Kidney (tissue), 14 donors: ENCODE data around the gene GJD3. TPM values are rescaled to one million over a fixed set of nuclear protein-coding genes. Genes with fewer than 3 reads are reported as not detected.
A peak's percentile ranks its signal among the peaks of the same experiment; 100 is the strongest.

Experiments
- DNase-seq, 5 donors: peaks; one replicate each; pipeline ENCODE4 v3.0.0-alpha.2; 2013 to 2020
- FAIRE-seq: peaks from 2 replicates; lab custom pipeline; 2012; peaks lifted over from hg19 to GRCh38; lab: Jason Lieb, UNC
- H3K27ac ChIP-seq, 2 donors: one replicate each; pipeline ENCODE4 v1.7.0; 2013; ENCODE audit warnings: low read depth in 2 of 2, low read length in 2 of 2, inconsistent platforms in 1 of 2
- H3K27me3 ChIP-seq: one replicate; pipeline ENCODE4 v1.7.1; 2013; ENCODE audit warnings: low read length, inconsistent platforms; ENCODE audit not compliant: control insufficient read depth, insufficient read depth
- H3K36me3 ChIP-seq, 3 donors: one replicate each; pipeline versions ENCODE4 v1.7.0 to v1.7.1; 2013; ENCODE audit warnings: low read length in 3 of 3, control low read depth in 1 of 3, inconsistent platforms in 1 of 3; ENCODE audit not compliant: insufficient read depth in 3 of 3, control insufficient read depth in 2 of 3
- H3K4me1 ChIP-seq, 3 donors: one replicate each; pipeline versions ENCODE4 v1.7.0 to v1.7.1; 2013; ENCODE audit warnings: low read length in 3 of 3, inconsistent platforms in 1 of 3, low read depth in 1 of 3; ENCODE audit not compliant: control insufficient read depth in 2 of 3, insufficient read depth in 2 of 3
- H3K4me3 ChIP-seq, 3 donors: one replicate each; pipeline versions ENCODE4 v1.7.0 to v1.8.1; 2013; ENCODE audit warnings: low read length in 3 of 3, control low read depth in 1 of 3, inconsistent platforms in 1 of 3
- H3K9ac ChIP-seq, 3 donors: one replicate each; pipeline versions ENCODE4 v1.7.0 to v1.7.1; 2013; ENCODE audit warnings: low read length in 3 of 3, control low read depth in 1 of 3, inconsistent platforms in 1 of 3
- H3K9me3 ChIP-seq, 3 donors: one replicate each; pipeline versions ENCODE4 v1.7.0 to v1.7.1; 2013; ENCODE audit warnings: low read length in 3 of 3, control low read depth in 1 of 3, inconsistent platforms in 1 of 3; ENCODE audit not compliant: control insufficient read depth in 2 of 3, insufficient read depth in 1 of 3
- CTCF ChIP-seq: IDR thresholded peaks from 3 replicates; pipeline ENCODE4 v1.5.1; 2012; ENCODE audit warnings: mild to moderate bottlenecking, moderate library complexity, borderline replicate concordance; ENCODE audit not compliant: insufficient read depth; ENCODE audit errors: extremely low read depth
- intact Hi-C: fragments of 100-400 bp; cut with DNase I; formaldehyde crosslinking; loops from one replicate; pipeline ENCODE4 v1.11.1; 2022
- polyA plus RNA-seq: library from polyadenylated mRNA; stranded (reverse); fragments of 350-450 nt; fragmentation: Illumina TruSeq; extraction: RNeasy Lipid Tissue Mini Kit (QIAGEN cat#74804); gene quantifications from one replicate; pipeline ENCODE4 v1.2.3, GENCODE V29; 2014; ENCODE audit warnings: low read depth, low replicate concordance; ENCODE audit not compliant: insufficient read depth
- total RNA-seq: library from RNA; stranded (reverse); fragmentation: NEBNext Ultra II Directional; extraction: Animal tissue kit (Norgen Biotek cat#: 25700); gene quantifications from one replicate; pipeline ENCODE4 v1.2.1, GENCODE V29; 2021
- donor health status: control.
- donor health status: control.
- donor health status: control.
- donor health status: control.
- donor health status: control.
- donor health status: DM: yes; HTN: yes; CAD: no.
- donor health status: Normal renal cell carcinoma (clear cell type).

GJD3 gene
- total and polyA plus RNA-seq, 2 donors from 2014 or later = 2.6 TPM; not detected in 1

GRCh38 chr17:40361063-40361924 is 3.2 kb downstream of the GJD3 start:
- intact Hi-C loops = loop anchor here (10.0 kb wide), 1 partner anchor 54 kb away; the partner anchor contains the start of gene TOP2A

DNA sequence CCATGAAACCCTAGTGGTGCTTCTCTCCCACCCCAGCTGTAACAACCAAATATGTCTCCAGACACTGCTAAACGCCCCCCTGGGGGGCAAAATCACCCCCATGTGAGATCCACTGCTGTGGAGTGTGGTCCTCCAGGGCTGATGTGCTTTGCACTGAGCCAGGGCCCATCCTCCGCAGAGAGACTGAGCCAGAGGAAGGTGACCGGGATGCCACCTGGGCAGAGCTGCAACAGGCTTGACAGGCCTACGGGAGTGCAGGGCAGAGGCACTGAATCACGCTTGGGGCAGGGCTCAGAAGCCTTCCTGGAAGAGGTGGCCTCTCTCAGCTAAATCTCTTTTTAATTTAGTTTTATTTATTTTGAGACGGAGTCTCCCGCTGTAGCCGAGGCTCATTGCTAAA is 4.4 kb downstream of the GJD3 start:
- no peak for TF ChIP-seq CTCF
- peaks cover 5% of the 10 kb centered on the region for H3K27me3 ChIP-seq
- FAIRE-seq (no peak), DNase-seq (peak in 1 of 5 donors; percentile 68)
- H3K4me1 ChIP-seq = peaks cover 0 to 10% (median 3%) of the 10 kb centered on the region in 3 donors
- H3K4me3 ChIP-seq = no peak overlapping the region
- peaks cover 0 to 5% (median 3%) of the 10 kb centered on the region in 3 donors for H3K36me3 ChIP-seq
- no peaks in the 10 kb centered on the region for H3K9me3 ChIP-seq
- no peak overlapping the region for H3K9ac ChIP-seq
- no peak overlapping the region for H3K27ac ChIP-seq
- intact Hi-C loops = loop anchor here (10.0 kb wide), 1 partner anchor 55 kb away; the partner anchor contains the start of gene TOP2A

More at GRCh38 chr17:40361063-40361924, 3.2 kb downstream of the GJD3 start:
- Histone ChIP-seq H3K36me3 (no peaks in the 10 kb centered on the region), H3K27ac (no peak overlapping the region), H3K4me1 (peaks cover 0 to 4% (median 3%) of the 10 kb centered on the region in 3 donors), H3K9me3 (no peaks in the 10 kb centered on the region), H3K9ac (no peak overlapping the region), H3K4me3 (no peak overlapping the region), H3K27me3 (peaks cover 5% of the 10 kb centered on the region)
- TF ChIP-seq CTCF = no peak
- DNase-seq = peak in 1 of 5 donors; percentile 55
- FAIRE-seq = no peak

DNA sequence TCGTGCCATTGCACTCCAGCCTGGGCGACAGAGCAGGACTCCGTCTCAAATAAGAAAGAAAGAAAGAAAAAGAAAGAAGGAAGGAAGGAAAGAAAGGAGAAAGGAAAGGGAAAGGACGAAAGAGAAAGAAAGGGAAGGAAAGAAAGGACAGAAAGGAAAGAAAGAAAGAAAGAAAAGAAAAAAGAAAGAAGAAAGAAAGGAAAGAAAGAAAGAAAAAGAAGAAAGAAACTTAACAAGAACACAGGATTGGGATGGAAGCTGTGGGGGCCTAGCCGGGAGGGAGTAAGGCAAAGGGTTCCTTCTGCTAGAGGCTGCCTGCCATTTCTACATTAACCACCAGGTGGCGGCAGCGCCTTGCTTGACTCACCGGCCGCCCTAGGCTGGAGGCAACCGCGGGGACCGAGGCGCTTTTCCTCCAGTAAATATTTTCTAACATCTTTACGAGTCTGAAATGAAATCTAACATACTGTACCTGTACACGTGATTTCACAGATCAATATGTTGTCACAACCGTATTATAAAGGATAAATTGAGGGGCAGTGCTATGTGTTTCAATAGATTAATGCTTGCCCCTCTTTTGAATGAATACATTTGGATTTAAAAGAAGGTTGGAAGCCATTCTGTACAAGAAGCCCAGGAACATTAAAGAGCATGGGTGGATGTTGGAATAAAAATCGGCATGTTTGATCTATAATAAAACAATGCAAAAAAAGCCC is 6.1 kb downstream of the GJD3 start:
- Histone ChIP-seq H3K9me3 (no peaks in the 10 kb centered on the region), H3K36me3 (peaks cover 0 to 11% (median 3%) of the 10 kb centered on the region in 3 donors), H3K4me1 (peaks cover 0 to 14% (median 3%) of the 10 kb centered on the region in 3 donors), H3K4me3 (peak overlapping the region in 1 of 3 donors; percentile 22), H3K9ac (no peak overlapping the region), H3K27ac (no peak overlapping the region), H3K27me3 (peaks cover 5% of the 10 kb centered on the region)
- TF ChIP-seq CTCF = peak; percentile 96
- intact Hi-C loops = no loop called here
- DNase-seq (peak; percentile 89 to 95 (median 91)), FAIRE-seq (peak; percentile 92)
